22Rv1 (cell line): ENCODE data around the gene TWNK.

Experiments used
- H3K27ac ChIP-seq: fragments of 450-650 bp; 2 replicates; pipeline ENCODE4 v1.5.1; 2017
- ZFX ChIP-seq: fragments of 450-650 bp; IDR thresholded peaks from 2 replicates; pipeline ENCODE4 v1.6.1; 2017; ENCODE audit warnings: antibody characterized with exemption, borderline replicate concordance
- TF ChIP-seq, protein P1 (sequence below): fragments of 450-650 bp; IDR thresholded peaks from 2 replicates; pipeline ENCODE4 v1.5.1; 2017; ENCODE audit warnings: mild to moderate bottlenecking

The TWNK gene

DNA sequence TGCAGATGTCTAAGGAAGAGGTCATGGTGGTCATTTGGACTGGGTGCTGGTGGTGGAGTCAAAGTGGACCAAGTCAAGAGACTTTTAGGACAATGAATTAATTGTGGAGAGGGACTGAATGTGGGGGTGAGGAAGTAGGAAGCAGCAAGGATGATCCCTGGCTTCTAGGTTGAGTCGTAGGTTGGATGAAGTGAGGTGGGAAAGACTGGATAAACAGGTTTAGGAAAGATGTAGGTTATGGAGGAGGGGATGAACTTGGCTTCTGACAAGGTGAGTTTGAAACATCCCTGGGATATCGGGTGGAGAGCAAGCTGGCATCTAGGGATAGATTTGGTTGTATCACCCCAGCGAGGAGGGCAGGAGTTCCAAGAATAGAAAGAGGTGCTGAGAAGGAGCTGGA lies 10.4 kb upstream of the TWNK start:
- no peak overlapping the region for H3K27ac ChIP-seq
- TF ChIP-seq, protein P1, sequence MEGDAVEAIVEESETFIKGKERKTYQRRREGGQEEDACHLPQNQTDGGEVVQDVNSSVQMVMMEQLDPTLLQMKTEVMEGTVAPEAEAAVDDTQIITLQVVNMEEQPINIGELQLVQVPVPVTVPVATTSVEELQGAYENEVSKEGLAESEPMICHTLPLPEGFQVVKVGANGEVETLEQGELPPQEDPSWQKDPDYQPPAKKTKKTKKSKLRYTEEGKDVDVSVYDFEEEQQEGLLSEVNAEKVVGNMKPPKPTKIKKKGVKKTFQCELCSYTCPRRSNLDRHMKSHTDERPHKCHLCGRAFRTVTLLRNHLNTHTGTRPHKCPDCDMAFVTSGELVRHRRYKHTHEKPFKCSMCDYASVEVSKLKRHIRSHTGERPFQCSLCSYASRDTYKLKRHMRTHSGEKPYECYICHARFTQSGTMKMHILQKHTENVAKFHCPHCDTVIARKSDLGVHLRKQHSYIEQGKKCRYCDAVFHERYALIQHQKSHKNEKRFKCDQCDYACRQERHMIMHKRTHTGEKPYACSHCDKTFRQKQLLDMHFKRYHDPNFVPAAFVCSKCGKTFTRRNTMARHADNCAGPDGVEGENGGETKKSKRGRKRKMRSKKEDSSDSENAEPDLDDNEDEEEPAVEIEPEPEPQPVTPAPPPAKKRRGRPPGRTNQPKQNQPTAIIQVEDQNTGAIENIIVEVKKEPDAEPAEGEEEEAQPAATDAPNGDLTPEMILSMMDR, result no peak
- no peak for TF ChIP-seq ZFX

DNA sequence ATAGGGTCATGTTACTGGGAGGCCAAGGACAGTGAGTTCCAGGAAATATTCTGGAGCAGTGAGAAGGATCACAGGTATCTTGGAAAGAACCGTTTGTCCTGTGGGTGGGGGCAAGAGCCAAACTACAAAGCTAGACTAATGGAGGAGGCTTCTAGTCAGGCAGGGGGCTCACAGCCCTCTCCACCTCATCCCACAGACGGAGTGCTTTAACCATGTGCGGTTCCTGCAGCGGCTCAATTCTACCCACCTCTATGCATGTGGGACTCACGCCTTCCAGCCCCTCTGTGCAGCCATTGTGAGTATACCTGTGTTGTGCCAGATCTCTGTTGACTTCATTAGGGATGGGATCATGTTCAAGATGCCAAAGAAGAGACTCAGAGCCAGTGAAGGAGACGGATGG lies 9.9 kb upstream of the TWNK start:
- TF ChIP-seq, protein P1, result no peak
- no peak for TF ChIP-seq ZFX
- H3K27ac ChIP-seq, result no peak overlapping the region

DNA sequence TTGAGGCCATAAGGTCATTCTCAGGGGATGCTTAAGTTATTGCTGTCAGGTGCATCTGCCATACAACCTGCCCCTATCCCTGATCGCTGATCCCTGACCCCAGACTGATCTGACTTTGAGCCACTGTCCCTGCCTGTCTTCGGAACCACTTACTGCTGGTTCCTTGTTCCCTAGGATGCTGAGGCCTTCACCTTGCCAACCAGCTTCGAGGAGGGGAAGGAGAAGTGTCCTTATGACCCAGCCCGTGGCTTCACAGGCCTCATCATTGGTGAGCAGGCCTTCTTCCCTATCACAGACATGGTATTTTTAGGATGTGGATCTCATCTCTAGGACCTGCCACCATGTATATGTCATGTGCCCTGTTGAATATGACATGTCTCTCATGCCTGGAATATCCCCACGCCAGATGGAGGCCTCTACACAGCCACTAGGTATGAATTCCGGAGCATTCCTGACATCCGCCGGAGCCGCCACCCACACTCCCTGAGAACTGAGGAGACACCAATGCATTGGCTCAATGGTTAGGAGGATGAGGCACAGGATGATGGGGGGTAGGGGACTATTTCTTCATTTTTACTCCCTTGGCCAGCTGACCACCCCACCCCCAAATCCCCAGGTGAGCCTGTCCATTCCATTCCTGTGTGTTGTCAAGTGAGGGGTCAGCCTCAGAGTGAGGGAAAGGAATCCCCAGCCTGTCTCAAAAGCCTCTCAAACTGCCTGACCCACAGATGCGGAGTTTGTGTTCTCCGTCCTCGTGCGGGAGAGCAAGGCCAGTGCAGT lies 9.0 kb upstream of the TWNK start:
- TF ChIP-seq, protein P1, result no peak
- TF ChIP-seq ZFX, result no peak
- H3K27ac ChIP-seq, result no peak overlapping the region

DNA sequence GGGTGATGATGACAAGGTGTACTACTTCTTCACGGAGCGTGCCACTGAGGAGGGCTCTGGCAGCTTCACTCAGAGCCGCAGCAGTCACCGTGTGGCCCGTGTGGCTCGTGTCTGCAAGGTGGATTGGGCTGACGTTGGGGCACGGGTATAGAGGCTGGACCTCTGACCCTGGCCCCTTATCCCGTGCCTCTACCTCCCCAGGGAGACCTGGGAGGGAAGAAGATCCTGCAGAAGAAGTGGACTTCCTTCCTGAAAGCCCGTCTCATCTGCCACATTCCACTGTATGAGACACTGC lies 8.5 kb upstream of the TWNK start:
- TF ChIP-seq, protein P1, result no peak
- no peak for TF ChIP-seq ZFX
- no peak overlapping the region for H3K27ac ChIP-seq

DNA sequence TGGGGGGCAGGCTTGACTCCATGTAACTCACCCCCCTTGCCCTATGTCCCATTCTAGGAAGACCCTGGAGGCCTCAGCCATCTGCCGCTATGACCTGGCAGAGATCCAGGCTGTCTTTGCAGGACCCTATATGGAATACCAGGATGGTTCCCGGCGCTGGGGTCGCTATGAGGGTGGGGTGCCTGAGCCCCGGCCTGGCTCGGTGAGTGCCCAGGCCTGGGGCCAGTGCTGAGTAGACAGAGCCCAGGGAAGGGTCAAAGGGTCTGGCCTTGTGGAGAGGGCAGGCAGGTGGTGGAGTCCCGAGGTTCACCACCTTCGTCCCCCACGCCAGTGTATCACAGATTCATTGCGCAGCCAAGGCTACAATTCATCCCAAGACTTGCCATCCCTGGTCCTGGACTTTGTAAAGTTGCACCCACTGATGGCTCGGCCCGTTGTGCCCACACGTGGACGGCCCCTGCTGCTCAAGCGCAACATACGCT lies 7.5 kb upstream of the TWNK start:
- no peak for TF ChIP-seq ZFX
- TF ChIP-seq, protein P1, result no peak
- H3K27ac ChIP-seq, result no peak overlapping the region

DNA sequence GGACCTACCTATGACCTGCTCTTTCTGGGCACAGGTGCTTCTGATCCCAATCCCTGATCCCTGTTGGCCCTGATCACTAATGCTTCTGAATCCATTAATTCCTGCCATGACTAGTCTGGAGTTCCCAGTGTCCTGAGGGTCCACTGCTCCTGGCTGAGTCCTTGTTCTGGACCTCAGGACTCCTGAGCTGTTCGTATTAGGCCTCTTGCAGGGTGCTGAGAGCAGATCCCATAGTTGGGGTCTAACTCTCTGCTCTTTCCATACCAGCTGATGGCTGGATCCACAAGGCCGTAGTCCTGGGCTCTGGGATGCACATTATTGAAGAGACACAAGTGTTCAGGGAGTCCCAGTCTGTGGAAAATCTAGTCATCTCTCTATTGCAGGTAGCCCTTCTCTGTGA lies 7.0 kb upstream of the TWNK start:
- TF ChIP-seq ZFX, result no peak
- TF ChIP-seq, protein P1, result no peak
- H3K27ac ChIP-seq, result no peak overlapping the region

DNA sequence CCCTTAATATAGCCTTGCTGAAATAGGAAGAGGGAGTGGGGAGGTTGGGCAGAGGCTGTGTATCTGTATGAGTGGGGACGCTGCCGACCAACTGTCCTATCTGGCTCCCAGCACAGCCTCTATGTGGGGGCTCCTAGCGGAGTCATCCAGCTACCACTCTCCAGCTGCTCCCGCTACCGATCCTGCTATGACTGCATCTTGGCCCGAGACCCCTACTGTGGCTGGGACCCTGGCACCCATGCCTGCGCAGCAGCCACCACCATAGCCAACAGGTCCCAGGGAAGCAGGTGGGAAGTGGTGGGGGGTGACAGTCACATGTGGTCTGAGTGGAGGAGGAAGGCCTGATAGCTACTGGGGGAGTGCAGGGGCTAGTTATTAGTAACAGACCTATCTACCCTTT lies 6.6 kb upstream of the TWNK start:
- TF ChIP-seq, protein P1, result no peak
- TF ChIP-seq ZFX, result no peak
- no peak overlapping the region for H3K27ac ChIP-seq
